Spleen (tissue), 11 donors: ENCODE results near the gene NBEA. TPM values are rescaled to one million over a fixed set of nuclear protein-coding genes. Genes with fewer than 3 reads are reported as not detected.
"Not testable (repeated sequence)": the region's sequence is repeated elsewhere in the genome, so short reads cannot be mapped to it uniquely, and the experiment has no call there.

Experiments used
- DNase-seq: peaks from one replicate; pipeline ENCODE4 v3.0.0-alpha.2; 2020
- H3K27ac ChIP-seq, 8 donors: fragments of 200-600 bp; sonication (generic) in 7 of 8; 1 replicate in 4 of 8; 2 replicates in 4 of 8; pipeline versions ENCODE4 v1.5.0 to v1.8.0; 2016 to 2021; ENCODE audit warnings: inconsistent platforms in 4 of 8, mild to moderate bottlenecking in 4 of 8, moderate library complexity in 1 of 8
- H3K27me3 ChIP-seq, 7 donors: fragments of 200-600 bp; sonication (generic) in 6 of 7; replicated peaks in 1 of 7; 1 replicate in 4 of 7; 2 replicates in 3 of 7; pipeline versions ENCODE4 v1.5.0 to v1.8.0; 2016 to 2021; ENCODE audit warnings: inconsistent platforms in 3 of 7, mild to moderate bottlenecking in 1 of 7
- H3K36me3 ChIP-seq, 6 donors: fragments of 200-600 bp; sonication (generic) in 5 of 6; 1 replicate in 4 of 6; 2 replicates in 2 of 6; pipeline versions ENCODE4 v1.5.0 to v1.8.0; 2016 to 2021; ENCODE audit warnings: inconsistent platforms in 2 of 6
- H3K4me1 ChIP-seq, 6 donors: fragments of 200-600 bp; sonication (generic) in 5 of 6; 1 replicate in 3 of 6; 2 replicates in 3 of 6; pipeline versions ENCODE4 v1.5.0 to v1.8.0; 2016 to 2021; ENCODE audit warnings: inconsistent platforms in 3 of 6
- H3K4me3 ChIP-seq, 8 donors: fragments of 200-600 bp; sonication (generic) in 7 of 8; 1 replicate in 4 of 8; 2 replicates in 4 of 8; pipeline versions ENCODE4 v1.5.0 to v1.8.0; 2016 to 2021; ENCODE audit warnings: inconsistent platforms in 4 of 8, mild to moderate bottlenecking in 4 of 8, moderate library complexity in 2 of 8
- H3K9me3 ChIP-seq, 8 donors: fragments of 200-600 bp; sonication (generic) in 7 of 8; 1 replicate in 4 of 8; 2 replicates in 4 of 8; pipeline versions ENCODE4 v1.5.0 to v1.8.0; 2016 to 2021; ENCODE audit warnings: inconsistent platforms in 4 of 8
- POLR2A ChIP-seq, 3 donors: fragments of 450-650 bp; IDR thresholded peaks; one replicate each; pipeline ENCODE4 v1.5.1; 2017; ENCODE audit warnings: antibody characterized with exemption in 3 of 3, mild to moderate bottlenecking in 1 of 3
- POLR2AphosphoS5 ChIP-seq, 3 donors: sonication (generic); formaldehyde crosslinking; IDR thresholded peaks; one replicate each; pipeline ENCODE4 v1.5.1; 2017; ENCODE audit warnings: antibody characterized with exemption in 3 of 3
- WGBS, 5 donors: extraction: QIAGEN DNeasy Blood & Tissue Kit in 3 of 5; methylation state at CpG; one replicate each; pipeline versions ENCODE4 v1.1.5 to v1.1.7; 2013 to 2018; 5-methylcytosine and 5-hydroxymethylcytosine counted together
- intact Hi-C: fragments of 100-400 bp; cut with DNase I; formaldehyde crosslinking; loops from one replicate; pipeline ENCODE4 v1.15.0; 2023; ENCODE audit warnings: low total_unique reads
- polyA plus RNA-seq, 3 donors: library from polyadenylated mRNA; stranded (reverse); fragments of 200-250 nt; gene quantifications; one replicate each; pipeline ENCODE4 v1.2.1, GENCODE V29; 2013
- total RNA-seq, 7 donors: library from RNA; depleted of rRNA in 3 of 7; stranded (reverse); fragments of >200 nt in 3 of 7; fragmentation: NEBNext Ultra II Directional in 4 of 7; extraction: Animal tissue kit (Norgen Biotek cat#: 25700) in 4 of 7; gene quantifications; one replicate each; pipeline versions ENCODE4 v1.1.0 to v1.2.1, GENCODE V29; 2016 to 2021
- TF ChIP-seq, protein P1 (sequence below), 11 experiments: fragments of 200-600 bp in 7 of 11; fragments of 450-650 bp in 4 of 11; sonication (generic) in 4 of 11; IDR thresholded peaks in 8 of 11; conservative IDR thresholded peaks in 3 of 11; 1 replicate in 7 of 11; 2 replicates in 4 of 11; pipeline versions ENCODE4 v1.4.0 to v1.8.0; 2016 to 2021; ENCODE audit warnings: antibody characterized with exemption in 11 of 11, inconsistent platforms in 4 of 11, mild to moderate bottlenecking in 1 of 11
- donor health status: healthy with polysubstance abuse.
- donor health status: DM: no; HTN: no; CAD: no; lungs with moderate emphysema.
- donor health status: DM: no; HTN: no; CAD: no.
- donor health status: Bipolar disorder and iron deficiency.
- donor health status: healthy.
- donor health status: DM: no; HTN: no; CAD: no.
- donor health status: DM: yes; HTN: yes; CAD: no.

Gene NBEA
- total and polyA plus RNA-seq, 10 donors: 1.8 to 27.7 (median 12.9) TPM

- 39 to 53% (median 42%) methylated on average over 6 of the region's 6 CpGs for WGBS, 5 donors
- TF ChIP-seq POLR2A (IDR thresholded peaks at IDR 0.05): no peak
- no peak for TF ChIP-seq POLR2AphosphoS5 (IDR thresholded peaks at IDR 0.05)
- TF ChIP-seq, protein P1, sequence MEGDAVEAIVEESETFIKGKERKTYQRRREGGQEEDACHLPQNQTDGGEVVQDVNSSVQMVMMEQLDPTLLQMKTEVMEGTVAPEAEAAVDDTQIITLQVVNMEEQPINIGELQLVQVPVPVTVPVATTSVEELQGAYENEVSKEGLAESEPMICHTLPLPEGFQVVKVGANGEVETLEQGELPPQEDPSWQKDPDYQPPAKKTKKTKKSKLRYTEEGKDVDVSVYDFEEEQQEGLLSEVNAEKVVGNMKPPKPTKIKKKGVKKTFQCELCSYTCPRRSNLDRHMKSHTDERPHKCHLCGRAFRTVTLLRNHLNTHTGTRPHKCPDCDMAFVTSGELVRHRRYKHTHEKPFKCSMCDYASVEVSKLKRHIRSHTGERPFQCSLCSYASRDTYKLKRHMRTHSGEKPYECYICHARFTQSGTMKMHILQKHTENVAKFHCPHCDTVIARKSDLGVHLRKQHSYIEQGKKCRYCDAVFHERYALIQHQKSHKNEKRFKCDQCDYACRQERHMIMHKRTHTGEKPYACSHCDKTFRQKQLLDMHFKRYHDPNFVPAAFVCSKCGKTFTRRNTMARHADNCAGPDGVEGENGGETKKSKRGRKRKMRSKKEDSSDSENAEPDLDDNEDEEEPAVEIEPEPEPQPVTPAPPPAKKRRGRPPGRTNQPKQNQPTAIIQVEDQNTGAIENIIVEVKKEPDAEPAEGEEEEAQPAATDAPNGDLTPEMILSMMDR (IDR thresholded peaks at IDR 0.05 in 8 of 11, conservative IDR thresholded peaks at IDR 0.05 in 3 of 11): no peak
- intact Hi-C loops: no loop called here
- Histone ChIP-seq H3K4me3 (no peak overlapping the region), H3K9me3 (no peaks in the 10 kb centered on the region), H3K27me3 (peaks cover 0 to 5% (median 0%) of the 10 kb centered on the region in 7 donors), H3K36me3 (no peaks in the 10 kb centered on the region), H3K27ac (no peak overlapping the region), H3K4me1 (no peaks in the 10 kb centered on the region)
- no peak for DNase-seq
These were observed 29.0 kb upstream of the NBEA start for GRCh38 chr13:34913040-34913439.

GRCh38 chr13:34914416-34914815 lies 27.7 kb upstream of the NBEA start:
- Histone ChIP-seq H3K36me3 (no peaks in the 10 kb centered on the region), H3K4me1 (no peaks in the 10 kb centered on the region), H3K9me3 (no peaks in the 10 kb centered on the region), H3K27me3 (peaks cover 0 to 5% (median 0%) of the 10 kb centered on the region in 7 donors), H3K4me3 (no peak overlapping the region), H3K27ac (no peak overlapping the region)
- 4 to 10% (median 7%) methylated on average over 2 of the region's 2 CpGs for WGBS, 5 donors
- intact Hi-C loops: no loop called here
- no peak for DNase-seq
- no peak for TF ChIP-seq POLR2A (IDR thresholded peaks at IDR 0.05)
- TF ChIP-seq POLR2AphosphoS5 (IDR thresholded peaks at IDR 0.05): no peak
- TF ChIP-seq, protein P1 (IDR thresholded peaks at IDR 0.05 in 8 of 11, conservative IDR thresholded peaks at IDR 0.05 in 3 of 11): no peak

DNA sequence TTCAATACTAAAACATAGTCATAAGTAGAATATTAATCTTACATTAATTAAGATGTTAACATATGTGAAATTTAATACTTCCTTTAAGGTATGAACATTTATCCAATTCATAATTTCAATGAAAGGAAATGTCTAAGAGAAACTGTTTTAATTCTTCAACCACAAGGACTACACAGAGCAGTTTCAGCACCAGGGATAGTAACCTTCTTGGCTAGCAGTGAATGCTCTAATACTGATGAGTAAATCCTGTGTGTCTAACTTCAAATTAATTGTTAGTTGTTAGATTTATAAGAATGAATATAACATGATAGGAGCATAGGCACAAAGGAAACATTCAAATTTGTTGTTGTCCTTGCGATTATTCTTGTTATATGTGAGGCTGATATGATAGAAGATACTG lies 15.6 kb upstream of the NBEA start:
- Histone ChIP-seq H3K36me3 (no peaks in the 10 kb centered on the region), H3K27me3 (peaks cover 0 to 2% (median 0%) of the 10 kb centered on the region in 7 donors), H3K27ac (no peak overlapping the region), H3K9me3 (no peaks in the 10 kb centered on the region), H3K4me3 (no peak overlapping the region), H3K4me1 (no peaks in the 10 kb centered on the region)
- intact Hi-C loops: no loop called here
- no peak for TF ChIP-seq POLR2A (IDR thresholded peaks at IDR 0.05)
- no peak for TF ChIP-seq POLR2AphosphoS5 (IDR thresholded peaks at IDR 0.05)
- TF ChIP-seq, protein P1 (IDR thresholded peaks at IDR 0.05 in 8 of 11, conservative IDR thresholded peaks at IDR 0.05 in 3 of 11): no peak
- 82 to 92% (median 88%) methylated on average over 1 of the region's 1 CpG for WGBS, 5 donors
- no peak for DNase-seq

- H3K9me3 ChIP-seq, DNase-seq, intact Hi-C loops, H3K27ac ChIP-seq, H3K36me3 ChIP-seq, H3K4me3 ChIP-seq, H3K27me3 ChIP-seq, H3K4me1 ChIP-seq: not testable (repeated sequence)
- WGBS, 5 donors: 79 to 88% (median 87%) methylated on average over 1 of the region's 1 CpG
These were observed 13.4 kb upstream of the NBEA start for GRCh38 chr13:34928676-34929075.

- Histone ChIP-seq H3K27me3 (peaks cover 0 to 6% (median 0%) of the 10 kb centered on the region in 7 donors), H3K9me3 (no peaks in the 10 kb centered on the region), H3K4me1 (no peaks in the 10 kb centered on the region), H3K36me3 (no peaks in the 10 kb centered on the region), H3K27ac (no peak overlapping the region), H3K4me3 (no peak overlapping the region)
- intact Hi-C loops: no loop called here
- 63 to 75% (median 74%) methylated on average over 6 of the region's 6 CpGs for WGBS, 5 donors
- TF ChIP-seq POLR2A (IDR thresholded peaks at IDR 0.05) (no peak), POLR2AphosphoS5 (IDR thresholded peaks at IDR 0.05) (no peak)
- TF ChIP-seq, protein P1 (IDR thresholded peaks at IDR 0.05 in 8 of 11, conservative IDR thresholded peaks at IDR 0.05 in 3 of 11): no peak
- no peak for DNase-seq
These were observed 10.5 kb upstream of the NBEA start for GRCh38 chr13:34931572-34931971.
